GM12878 (cell line): ENCODE measurements around the gene NCF2.

Experiments used
- ATF3 ChIP-seq: IDR thresholded peaks from 2 replicates; pipeline ENCODE4 v1.6.1; 2011; ENCODE audit warnings: low read depth, mild to moderate bottlenecking, low read length, moderate library complexity, borderline replicate concordance; ENCODE audit errors: extremely low read depth
- CTCF ChIP-seq, 3 experiments: IDR thresholded peaks in 2 of 3; conservative IDR thresholded peaks in 1 of 3; 2 replicates each; pipeline ENCODE4 v1.5.1; 2011; ENCODE audit warnings: low read depth in 3 of 3, low read length in 3 of 3, mild to moderate bottlenecking in 3 of 3, control low read depth in 2 of 3, moderate library complexity in 2 of 3, inconsistent platforms in 1 of 3, mixed read lengths in 1 of 3; ENCODE audit not compliant: control insufficient read depth in 2 of 3, insufficient read depth in 1 of 3; ENCODE audit errors: extremely low read depth in 1 of 3
- POU2F2 ChIP-seq: IDR thresholded peaks from 3 replicates; pipeline ENCODE4 v1.6.1; 2011; ENCODE audit warnings: low read depth, mild to moderate bottlenecking, low read length, borderline replicate concordance
- SP1 ChIP-seq: IDR thresholded peaks from one replicate; pipeline ENCODE4 v1.6.1; 2011; ENCODE audit warnings: low read depth, low read length
- ZNF274 ChIP-seq: IDR thresholded peaks from one replicate; pipeline ENCODE4 v1.8.0; 2011; ENCODE audit not compliant: insufficient read length, insufficient read depth

GRCh38 chr1:183638649-183639387, 48.6 kb upstream of the NCF2 start:
- TF ChIP-seq ATF3 (no peak), CTCF (IDR thresholded peaks at IDR 0.05 in 2 of 3, conservative IDR thresholded peaks at IDR 0.05 in 1 of 3; ENCODE audit: control insufficient read depth in 2 of 3, extremely low read depth in 1 of 3, insufficient read depth in 1 of 3, low read depth in 3 of 3, low read length in 3 of 3) (no peak), SP1 (no peak), POU2F2 (no peak), ZNF274 (no peak)
